IMR-90 (cell line): Measurements from ENCODE around the gene SSPN. TPM values are rescaled to one million over a fixed set of nuclear protein-coding genes. Genes with fewer than 3 reads are reported as not detected.

Experiments used
- ATAC-seq: fragments of 200-7000 bp; cut with Tn5 transposase; 2 replicates; pipeline ENCODE4 v1.9.1; 2020; ENCODE audit warnings: low read depth, mild to moderate bottlenecking, moderate library complexity
- BruUV-seq: library from RNA; stranded (reverse); fragments of 400-500 nt; replicated peaks from 2 replicates; lab custom pipeline; 2021; lab: Mats Ljungman, UMichigan
- CTCF ChIA-PET: fragments of 300-600 bp; formaldehyde crosslinking; extraction: SDS; loops from one replicate; lab custom pipeline; 2021; ENCODE audit warnings: antibody characterized with exemption; lab: Yijun Ruan, JAX
- POLR2A ChIA-PET: fragments of 300-600 bp; sonication (Branson Sonifier 250); formaldehyde crosslinking; loops from one replicate; lab custom pipeline; 2022; ENCODE audit warnings: antibody characterized with exemption; ENCODE audit not compliant: unreplicated experiment; lab: Charles Lee
- DNase-seq: peaks from one replicate; pipeline ENCODE4 v3.0.0; 2013
- H2AFZ ChIP-seq: replicated peaks from 2 replicates; pipeline ENCODE3; 2013; ENCODE audit warnings: low read length, mild to moderate bottlenecking; ENCODE audit not compliant: poor library complexity
- H2AK5ac ChIP-seq: 2 replicates; pipeline ENCODE4 v1.6.1; 2013; ENCODE audit warnings: low read depth, low read length, inconsistent platforms
- H2AK9ac ChIP-seq: replicated peaks from 2 replicates; pipeline ENCODE3; 2013; ENCODE audit warnings: mild to moderate bottlenecking, low read depth, low read length, moderate library complexity; ENCODE audit not compliant: poor library complexity
- H2BK120ac ChIP-seq: 2 replicates; pipeline ENCODE4 v1.6.1; 2013; ENCODE audit warnings: low read depth, low read length, inconsistent platforms
- H2BK15ac ChIP-seq: 3 replicates; pipeline ENCODE4 v1.6.1; 2013; ENCODE audit warnings: low read depth, low read length, inconsistent platforms
- H2BK20ac ChIP-seq: 2 replicates; pipeline ENCODE4 v1.6.1; 2013; ENCODE audit warnings: low read depth, mild to moderate bottlenecking, inconsistent platforms, low read length, moderate library complexity
- H2BK5ac ChIP-seq: 2 replicates; pipeline ENCODE4 v1.6.1; 2013; ENCODE audit warnings: mild to moderate bottlenecking, low read depth, low read length, inconsistent platforms; ENCODE audit not compliant: poor library complexity, severe bottlenecking
- H3K14ac ChIP-seq: replicated peaks from 2 replicates; pipeline ENCODE4 v1.6.1; 2013; ENCODE audit warnings: low read depth, low read length, inconsistent platforms
- H3K18ac ChIP-seq: 2 replicates; pipeline ENCODE4 v1.6.1; 2013; ENCODE audit warnings: low read depth, low read length, control low read depth
- H3K23ac ChIP-seq: 2 replicates; pipeline ENCODE4 v1.6.1; 2013; ENCODE audit warnings: low read depth, low read length, inconsistent platforms
- H3K27ac ChIP-seq: 2 replicates; pipeline ENCODE4 v1.5.1; 2013; ENCODE audit warnings: mild to moderate bottlenecking, control low read depth, low read length; ENCODE audit not compliant: insufficient read depth
- H3K27me3 ChIP-seq: 2 replicates; pipeline ENCODE4 v1.6.1; 2013; ENCODE audit warnings: low read length; ENCODE audit not compliant: control insufficient read depth, insufficient read depth
- H3K36me3 ChIP-seq: 2 replicates; pipeline ENCODE4 v1.6.1; 2013; ENCODE audit warnings: low read length, mixed read lengths; ENCODE audit not compliant: control insufficient read depth, insufficient read depth
- H3K4ac ChIP-seq: 2 replicates; pipeline ENCODE4 v1.6.1; 2013; ENCODE audit warnings: low read depth, low read length, inconsistent platforms
- H3K4me1 ChIP-seq: 2 replicates; pipeline ENCODE4 v1.6.1; 2013; ENCODE audit warnings: low read length, mixed read lengths; ENCODE audit not compliant: control insufficient read depth, insufficient read depth
- H3K4me2 ChIP-seq: 2 replicates; pipeline ENCODE4 v1.6.1; 2013; ENCODE audit warnings: low read depth, mild to moderate bottlenecking, control low read depth, low read length, moderate library complexity
- H3K4me3 ChIP-seq: 2 replicates; pipeline ENCODE4 v1.5.1; 2013; ENCODE audit warnings: low read depth, mild to moderate bottlenecking, control low read depth, low read length, moderate library complexity; ENCODE audit not compliant: insufficient read depth
- H3K56ac ChIP-seq: 2 replicates; pipeline ENCODE4 v1.6.1; 2013; ENCODE audit warnings: low read length, inconsistent platforms; ENCODE audit not compliant: insufficient read depth; ENCODE audit errors: extremely low read depth
- H3K79me1 ChIP-seq, 2 experiments: 2 replicates each; pipeline ENCODE4 v1.6.1; 2013; ENCODE audit warnings: low read length in 2 of 2, inconsistent platforms in 1 of 2, low read depth in 1 of 2
- H3K9ac ChIP-seq: 2 replicates; pipeline ENCODE4 v1.6.1; 2013; ENCODE audit warnings: low read depth, low read length, control low read depth
- H3K9me1 ChIP-seq: 2 replicates; pipeline ENCODE4 v1.6.1; 2013; ENCODE audit warnings: low read length, inconsistent platforms; ENCODE audit not compliant: insufficient read depth
- H3K9me3 ChIP-seq: 2 replicates; pipeline ENCODE4 v1.6.1; 2013; ENCODE audit warnings: low read length; ENCODE audit not compliant: control insufficient read depth, insufficient read depth
- H4K20me1 ChIP-seq: 2 replicates; pipeline ENCODE4 v1.6.1; 2013; ENCODE audit warnings: low read length, inconsistent platforms; ENCODE audit not compliant: insufficient read depth
- H4K5ac ChIP-seq: 2 replicates; pipeline ENCODE4 v1.6.1; 2013; ENCODE audit warnings: mild to moderate bottlenecking, low read depth, low read length, control low read depth
- H4K8ac ChIP-seq, 2 experiments: 2 replicates each; pipeline ENCODE4 v1.6.1; 2013; ENCODE audit warnings: low read depth in 2 of 2, low read length in 2 of 2, control low read depth in 1 of 2, inconsistent platforms in 1 of 2
- H4K91ac ChIP-seq: 2 replicates; pipeline ENCODE4 v1.6.1; 2013; ENCODE audit warnings: low read depth, low read length, inconsistent platforms; ENCODE audit not compliant: insufficient read depth
- CEBPB ChIP-seq: IDR thresholded peaks from 2 replicates; pipeline ENCODE4 v1.6.1; 2012; ENCODE audit warnings: low read depth, low read length, improper control_type of control experiment
- CHD1 ChIP-seq: IDR thresholded peaks from 2 replicates; pipeline ENCODE4 v1.6.1; 2012; ENCODE audit warnings: low read depth, low read length, improper control_type of control experiment
- MAFK ChIP-seq: IDR thresholded peaks from 2 replicates; pipeline ENCODE4 v1.6.1; 2012; ENCODE audit warnings: low read depth, low read length, improper control_type of control experiment
- MXI1 ChIP-seq: IDR thresholded peaks from 2 replicates; pipeline ENCODE4 v1.6.1; 2012; ENCODE audit warnings: low read depth, mild to moderate bottlenecking, low read length, moderate library complexity, borderline replicate concordance
- POLR2A ChIP-seq: IDR thresholded peaks from 2 replicates; pipeline ENCODE4 v1.6.1; 2012; ENCODE audit warnings: mild to moderate bottlenecking, low read depth, low read length
- RCOR1 ChIP-seq: IDR thresholded peaks from 2 replicates; pipeline ENCODE4 v1.6.1; 2012; ENCODE audit warnings: mild to moderate bottlenecking, low read length, improper control_type of control experiment; ENCODE audit not compliant: insufficient replicate concordance
- SMC3 ChIP-seq: fragments of 150-350 bp; IDR thresholded peaks from 2 replicates; pipeline ENCODE4 v1.6.1; 2016; ENCODE audit warnings: low read depth, mild to moderate bottlenecking, antibody characterized with exemption, low read length, moderate library complexity
- WGBS, 2 experiments: methylation state at CpG; one replicate each; pipeline versions ENCODE4 v1.1.5 to v1.1.7; 2013; ENCODE audit warnings: missing lambda C conversion rate in 2 of 2; ENCODE audit not compliant: insufficient read length in 1 of 2; ENCODE audit errors: extremely low coverage in 2 of 2; 5-methylcytosine and 5-hydroxymethylcytosine counted together
- dilution Hi-C: fragments of 300-500 bp; cut with HindIII; formaldehyde crosslinking; loops from one replicate; pipeline ENCODE4 v1.14.3; 2018; ENCODE audit warnings: low sequenced_read_pairs; ENCODE audit not compliant: unreplicated experiment
- in situ Hi-C: fragments of 300-500 bp; cut with MboI; formaldehyde crosslinking; loops from 3 replicates; pipeline ENCODE4 v1.14.3; 2019; ENCODE audit warnings: low sequenced_read_pairs, inconsistent platforms, mixed read lengths
- intact Hi-C: fragments of 100-400 bp; cut with micrococcal nuclease; formaldehyde crosslinking; loops from 2 replicates; pipeline ENCODE4 v1.10.0; 2022
- polyA plus RNA-seq, 3 experiments: library from polyadenylated mRNA; depleted of rRNA; stranded (reverse); fragments of >200 nt; gene quantifications; 2 replicates each; pipeline ENCODE4 v1.2.3, GENCODE V29; 2012; ENCODE audit warnings: low replicate concordance in 1 of 3
- total RNA-seq: library from RNA; depleted of rRNA; stranded (reverse); fragments of >200 nt; gene quantifications from 2 replicates; pipeline ENCODE4 v1.2.3, GENCODE V29; 2012
- TF ChIP-seq, protein P1 (sequence below): fragments of 150-350 bp; IDR thresholded peaks from 2 replicates; pipeline ENCODE4 v1.6.1; 2017; ENCODE audit warnings: mild to moderate bottlenecking, antibody characterized with exemption, low read length, low read depth

The SSPN gene
- total and polyA plus RNA-seq, 2 of the 4 experiments (the other 2 are of a cell fraction): 3.5 to 5.6 TPM

DNA sequence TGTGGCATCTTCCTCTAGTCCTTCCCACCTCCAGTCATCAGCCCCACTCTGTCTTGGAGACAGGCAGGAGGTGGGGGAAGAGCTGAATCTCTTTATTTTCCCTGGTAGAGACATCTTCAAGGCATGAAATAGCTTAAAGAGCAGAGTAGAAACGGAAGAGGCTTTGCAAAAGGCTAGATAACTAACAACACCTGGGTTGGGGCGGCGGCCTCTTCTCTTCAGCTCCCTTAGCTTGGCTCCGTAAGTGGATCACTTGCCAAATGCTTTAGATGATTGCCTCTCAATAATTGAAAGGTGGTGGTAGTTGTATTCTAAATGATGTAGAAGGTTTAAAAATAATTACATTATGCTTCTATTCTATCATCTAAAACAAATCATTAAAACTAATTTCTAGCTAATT lies 36.1 kb downstream of the SSPN start:
- no peaks in the 10 kb centered on the region for H3K9me1 ChIP-seq
- intact Hi-C loops: no loop called here
- H2BK15ac ChIP-seq: no peak overlapping the region
- H3K9me3 ChIP-seq: no peaks in the 10 kb centered on the region
- no peak overlapping the region for H3K14ac ChIP-seq
- H2AK9ac ChIP-seq: no peak overlapping the region
- no peak overlapping the region for H4K5ac ChIP-seq
- no peaks in the 10 kb centered on the region for H4K20me1 ChIP-seq
- H3K9ac ChIP-seq: no peak overlapping the region
- dilution Hi-C loops: no loop called here
- 0 out of 2 replicates have a peak, but pooled peaks cover 2% of the 10 kb centered on the region for H3K4me1 ChIP-seq
- H2BK5ac ChIP-seq: no peak overlapping the region
- DNase-seq: no peak
- H3K56ac ChIP-seq: no peak overlapping the region
- no peaks in the 10 kb centered on the region; the same call in none of the 2 replicates for H3K27me3 ChIP-seq
- no peak for TF ChIP-seq RCOR1
- TF ChIP-seq SMC3: no peak
- no peak for TF ChIP-seq CHD1
- TF ChIP-seq, protein P1, sequence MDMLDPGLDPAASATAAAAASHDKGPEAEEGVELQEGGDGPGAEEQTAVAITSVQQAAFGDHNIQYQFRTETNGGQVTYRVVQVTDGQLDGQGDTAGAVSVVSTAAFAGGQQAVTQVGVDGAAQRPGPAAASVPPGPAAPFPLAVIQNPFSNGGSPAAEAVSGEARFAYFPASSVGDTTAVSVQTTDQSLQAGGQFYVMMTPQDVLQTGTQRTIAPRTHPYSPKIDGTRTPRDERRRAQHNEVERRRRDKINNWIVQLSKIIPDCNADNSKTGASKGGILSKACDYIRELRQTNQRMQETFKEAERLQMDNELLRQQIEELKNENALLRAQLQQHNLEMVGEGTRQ: no peak
- no peak for TF ChIP-seq CEBPB
- TF ChIP-seq MXI1: no peak
- no peak for TF ChIP-seq MAFK
- no peak for TF ChIP-seq POLR2A
- no peak overlapping the region for H2BK120ac ChIP-seq
- no peak overlapping the region for H4K8ac ChIP-seq
- H4K91ac ChIP-seq: no peak overlapping the region
- H2AFZ ChIP-seq: no peak overlapping the region
- no peak overlapping the region for H3K18ac ChIP-seq
- no peak overlapping the region for H3K23ac ChIP-seq
- no peaks in the 10 kb centered on the region for H3K36me3 ChIP-seq
- BruUV-seq: no TSS peak
- H3K4me2 ChIP-seq: no peak overlapping the region
- no peak overlapping the region for H3K4me3 ChIP-seq
- no peak overlapping the region for H2BK20ac ChIP-seq
- in situ Hi-C loops: no loop called here
- POLR2A ChIA-PET: no interaction called here
- no peaks in the 10 kb centered on the region for H3K79me1 ChIP-seq
- no CpG with 5 or more reads among the region's 4 CpGs for WGBS, 2 experiments
- H3K27ac ChIP-seq: no peak overlapping the region
- H2AK5ac ChIP-seq: no peak overlapping the region
- CTCF ChIA-PET: no interaction called here
- no peak overlapping the region for H3K4ac ChIP-seq
- no peak for ATAC-seq
